GM10248 (cell line): ENCODE results near the gene SOST.

ENCODE experiments used
- CTCF ChIA-PET: fragments of 300-600 bp; sonication (Branson Sonifier 250); formaldehyde crosslinking; extraction: SDS; loops from one replicate; lab custom pipeline; 2021; ENCODE audit warnings: antibody characterized with exemption; lab: Yijun Ruan, JAX
- POLR2A ChIA-PET: fragments of 350-650 bp; sonication (Branson Sonifier 250); formaldehyde crosslinking; extraction: SDS; loops from one replicate; lab custom pipeline; 2020; ENCODE audit warnings: antibody characterized with exemption; lab: Yijun Ruan, JAX
- DNase-seq: peaks from one replicate; pipeline ENCODE4 v3.0.0; 2012; ENCODE audit errors: extremely low spot score
- TF ChIP-seq, protein P1 (sequence below): IDR thresholded peaks from 2 replicates; pipeline ENCODE4 v1.5.1; 2012; ENCODE audit warnings: mild to moderate bottlenecking, low read depth; ENCODE audit errors: extremely low read depth, missing control alignments, control extremely low read depth

The SOST gene

DNA sequence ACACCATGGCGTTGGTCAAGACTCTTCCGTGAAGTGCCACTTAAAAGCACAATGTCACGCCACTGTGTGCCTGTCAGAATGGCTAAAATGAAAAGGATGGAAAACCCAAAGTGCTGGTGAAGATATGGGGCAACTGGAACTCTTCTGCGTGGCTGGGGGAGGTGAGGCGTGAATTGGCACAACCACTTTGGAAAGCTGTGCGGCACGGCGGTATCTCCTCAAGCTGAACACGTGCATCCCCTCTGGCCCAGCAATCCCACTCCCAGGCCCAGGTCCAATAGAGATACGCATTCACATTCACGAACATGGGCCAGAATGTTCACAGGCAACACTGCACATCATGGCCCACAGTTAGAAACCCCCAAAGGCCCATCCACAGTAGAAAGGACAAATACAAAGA, 11.3 kb upstream of the SOST start:
- TF ChIP-seq, protein P1, sequence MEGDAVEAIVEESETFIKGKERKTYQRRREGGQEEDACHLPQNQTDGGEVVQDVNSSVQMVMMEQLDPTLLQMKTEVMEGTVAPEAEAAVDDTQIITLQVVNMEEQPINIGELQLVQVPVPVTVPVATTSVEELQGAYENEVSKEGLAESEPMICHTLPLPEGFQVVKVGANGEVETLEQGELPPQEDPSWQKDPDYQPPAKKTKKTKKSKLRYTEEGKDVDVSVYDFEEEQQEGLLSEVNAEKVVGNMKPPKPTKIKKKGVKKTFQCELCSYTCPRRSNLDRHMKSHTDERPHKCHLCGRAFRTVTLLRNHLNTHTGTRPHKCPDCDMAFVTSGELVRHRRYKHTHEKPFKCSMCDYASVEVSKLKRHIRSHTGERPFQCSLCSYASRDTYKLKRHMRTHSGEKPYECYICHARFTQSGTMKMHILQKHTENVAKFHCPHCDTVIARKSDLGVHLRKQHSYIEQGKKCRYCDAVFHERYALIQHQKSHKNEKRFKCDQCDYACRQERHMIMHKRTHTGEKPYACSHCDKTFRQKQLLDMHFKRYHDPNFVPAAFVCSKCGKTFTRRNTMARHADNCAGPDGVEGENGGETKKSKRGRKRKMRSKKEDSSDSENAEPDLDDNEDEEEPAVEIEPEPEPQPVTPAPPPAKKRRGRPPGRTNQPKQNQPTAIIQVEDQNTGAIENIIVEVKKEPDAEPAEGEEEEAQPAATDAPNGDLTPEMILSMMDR: no peak
- ChIA-PET CTCF (interaction anchor here (0.8 to 2.0 kb wide), 3 partner anchors 10 to 77 kb away, joined by 3 to 7 read pairs (median 4); no protein-coding TSS in a partner anchor), POLR2A (no interaction called here)
- no peak for DNase-seq

DNA sequence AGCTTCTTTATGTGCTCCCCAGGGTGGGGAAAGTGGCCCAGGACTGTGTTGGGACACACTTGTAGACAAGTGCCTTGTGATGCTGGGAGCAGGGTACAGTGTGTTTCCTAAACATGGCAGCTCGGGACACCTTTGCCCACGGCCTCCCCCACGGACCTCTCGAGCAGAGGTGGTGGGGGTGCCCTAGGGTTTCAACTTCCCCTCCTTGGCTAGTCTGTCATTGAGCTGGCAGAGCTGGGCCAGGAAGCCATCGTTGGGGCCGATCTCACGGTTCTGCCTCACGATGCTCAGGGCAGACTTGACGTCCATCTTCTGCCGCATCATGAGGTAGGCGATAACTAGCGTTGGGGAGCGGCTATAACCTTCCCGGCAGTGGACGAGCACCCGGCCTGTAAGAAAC, 10.8 kb upstream of the SOST start:
- no peak for DNase-seq
- ChIA-PET POLR2A (no interaction called here), CTCF (interaction anchor here (0.6 to 2.0 kb wide), 5 partner anchors 9 to 77 kb away, joined by 3 to 7 read pairs (median 3); partner anchors contain the start of genes CD300LG and SOST)
- TF ChIP-seq, protein P1: no peak

DNA sequence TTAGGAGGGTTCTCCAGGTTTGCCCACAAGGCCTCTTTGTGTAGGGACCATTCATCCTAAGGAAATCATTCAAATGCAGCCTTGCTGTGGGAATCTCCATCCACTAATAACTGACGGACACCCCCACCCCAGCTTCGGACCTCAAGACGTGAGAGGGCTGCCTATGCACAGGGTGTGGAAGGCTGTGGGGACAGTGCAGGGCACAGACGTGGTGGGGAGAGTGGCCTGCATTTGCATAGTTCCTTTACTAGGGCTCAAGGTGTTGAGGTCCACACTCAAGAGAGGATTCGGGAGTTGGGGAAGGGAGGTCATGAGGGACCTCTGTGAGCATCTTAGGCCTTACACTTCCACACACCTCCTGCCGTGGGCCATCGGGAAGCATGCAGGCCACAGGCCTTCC, 10.4 kb upstream of the SOST start:
- CTCF ChIA-PET: interaction anchor here (0.6 to 2.0 kb wide), 4 partner anchors 9 to 77 kb away, joined by 3 to 7 read pairs (median 3); partner anchors contain the start of genes CD300LG and SOST
- TF ChIP-seq, protein P1: no peak
- POLR2A ChIA-PET: no interaction called here
- no peak for DNase-seq

DNA sequence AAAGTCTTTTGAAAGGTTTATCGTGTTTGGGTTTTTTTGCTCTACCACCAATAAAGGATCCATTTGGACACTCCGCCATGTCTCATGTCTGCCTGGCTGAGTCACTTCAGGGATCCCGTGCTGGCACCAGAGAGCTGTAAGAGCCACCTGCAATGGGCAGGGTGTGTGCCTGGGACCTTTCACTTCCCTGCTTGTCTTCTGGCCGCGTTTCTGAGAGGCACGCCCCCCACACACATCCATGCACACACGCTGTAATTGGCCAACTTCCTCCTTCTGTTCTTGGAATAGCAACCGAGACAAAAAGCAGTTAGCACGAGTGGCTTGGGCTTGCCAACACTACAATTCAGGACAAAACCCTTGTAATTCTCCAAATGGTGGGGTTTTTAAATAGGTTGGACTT, 9.8 kb upstream of the SOST start:
- DNase-seq: no peak

DNA sequence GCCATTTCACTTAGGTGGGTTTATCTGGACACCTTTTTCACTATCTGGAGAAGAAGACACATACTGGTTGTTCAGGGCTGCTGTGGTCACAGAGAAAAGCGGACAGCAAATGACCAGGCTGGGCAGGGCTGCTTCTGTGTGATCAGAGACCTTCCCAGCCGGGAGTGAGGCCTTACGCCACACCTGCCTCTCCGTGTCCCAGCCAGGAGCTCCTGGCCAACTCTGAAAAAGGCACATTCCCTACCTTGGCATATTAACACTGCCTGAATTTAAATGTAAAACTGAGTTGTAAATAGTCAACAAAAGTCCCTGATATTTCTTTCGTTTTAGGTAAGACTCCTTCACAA, 9.1 kb upstream of the SOST start:
- POLR2A ChIA-PET: no interaction called here
- TF ChIP-seq, protein P1: no peak
- no peak for DNase-seq
- CTCF ChIA-PET: interaction anchor here (0.8 to 3.7 kb wide), 16 partner anchors 9 to 191 kb away, joined by 3 to 100 read pairs (median 4); partner anchors contain the start of genes CD300LG, CFAP97D1, DUSP3 and SOST

More for the DNA sequence above, 9.8 kb upstream of the SOST start:
- TF ChIP-seq, protein P1: no peak
- ChIA-PET CTCF (interaction anchor here (1.0 to 3.7 kb wide), 8 partner anchors 8 to 192 kb away, joined by 3 to 100 read pairs (median 10); partner anchors contain the start of genes DUSP3 and SOST), POLR2A (no interaction called here)

DNA sequence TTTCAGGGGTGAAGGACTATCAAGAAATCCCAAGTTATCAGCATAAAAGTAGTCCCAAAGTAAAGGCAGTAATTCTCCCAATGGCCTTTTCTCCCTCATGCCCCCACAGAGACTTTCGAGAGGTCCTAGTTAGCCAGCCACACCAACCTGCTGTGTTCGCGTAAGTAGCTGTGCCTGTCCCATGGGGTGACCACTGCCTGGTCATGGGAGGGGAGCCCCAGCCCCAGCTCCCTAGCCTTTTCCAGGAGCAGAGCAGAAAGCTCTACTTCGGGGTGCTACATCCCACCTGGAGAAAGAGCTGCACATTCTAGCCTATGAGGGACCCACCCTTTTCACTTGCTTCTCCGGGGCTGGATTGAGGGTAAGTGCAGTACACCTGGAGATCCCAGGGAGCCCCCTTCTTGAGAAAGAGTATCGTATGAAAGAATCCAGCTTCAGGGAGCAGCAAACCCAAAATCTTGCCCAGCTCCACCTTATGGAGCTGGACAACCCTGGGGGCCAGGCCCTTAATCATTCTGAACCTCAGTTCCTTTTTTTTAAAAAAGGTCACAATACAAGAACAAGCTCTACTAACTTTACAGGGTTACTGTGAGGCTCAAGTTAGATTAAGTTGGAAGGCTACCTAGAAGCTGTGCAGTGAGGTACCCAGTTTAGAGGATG, 8.6 kb upstream of the SOST start:
- POLR2A ChIA-PET: no interaction called here
- TF ChIP-seq, protein P1: no peak
- no peak for DNase-seq
- CTCF ChIA-PET: interaction anchor here (0.7 to 3.7 kb wide), 21 partner anchors 9 to 258 kb away, joined by 3 to 100 read pairs (median 4); partner anchors contain the start of genes CD300LG, CFAP97D1, DUSP3 and SOST
